ENCODE data around the gene GATM. TPM values are rescaled to one million over a fixed set of nuclear protein-coding genes. Genes with fewer than 3 reads are reported as not detected.
"Not testable (repeated sequence)": the region's sequence is repeated elsewhere in the genome, so short reads cannot be mapped to it uniquely, and the experiment has no call there.

The GATM gene
- total RNA-seq, 1 experiment from 2014 or later = 10.7 TPM

DNA sequence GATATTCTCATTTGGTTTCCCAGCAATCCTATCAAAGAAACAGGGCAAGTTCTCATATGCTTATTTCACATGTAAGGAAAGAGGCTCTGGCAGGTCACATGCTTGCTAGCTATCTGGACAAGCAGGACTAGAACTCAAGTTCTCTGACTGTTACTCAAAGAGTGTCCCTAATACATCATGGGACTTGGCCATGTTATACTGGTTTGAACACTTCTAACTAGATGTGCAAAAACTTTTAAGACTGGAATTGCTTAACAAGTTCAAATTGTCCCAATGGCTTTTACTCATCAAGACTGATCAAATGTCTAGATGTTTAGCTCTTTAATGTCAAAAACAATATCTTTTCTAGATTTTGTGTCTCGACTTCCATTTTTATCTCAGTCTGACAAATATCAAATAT, 6.8 kb downstream of the GATM start:
- Histone ChIP-seq H3K27me3 (ENCODE audit: insufficient read depth, low read length) (peaks cover 3% of the 10 kb centered on the region; the same call in 1 of the 2 replicates), H4K91ac (ENCODE audit: insufficient read length, low read depth, low read length) (no peak overlapping the region), H3K23me2 (ENCODE audit: insufficient read length, low read depth, low read length, poor library complexity, severe bottlenecking) (no peaks in the 10 kb centered on the region), H4K8ac (replicated peaks; ENCODE audit: insufficient read length, low read depth, low read length) (no peak overlapping the region), H2BK20ac (ENCODE audit: low read depth, low read length, poor library complexity, severe bottlenecking) (no peak overlapping the region), H3K79me1 (ENCODE audit: insufficient read depth, low read depth, low read length, poor library complexity, severe bottlenecking) (no peaks in the 10 kb centered on the region), H3K9ac (ENCODE audit: extremely low read depth, insufficient read length, low read length) (no peak overlapping the region), H2AK5ac (ENCODE audit: insufficient read length, low read length) (no peak overlapping the region), H3K9me3 (ENCODE audit: control insufficient read depth, low read depth, low read length) (no peaks in the 10 kb centered on the region), H3K14ac (ENCODE audit: insufficient read depth, low read length) (no peak overlapping the region), H2BK5ac (ENCODE audit: insufficient read length, low read length) (no peak overlapping the region), H4K20me1 (ENCODE audit: control insufficient read depth, insufficient read depth, insufficient read length) (no peaks in the 10 kb centered on the region), H2AFZ (ENCODE audit: low read length) (no peak overlapping the region), H3K4me1 (ENCODE audit: insufficient read depth, low read length) (peaks cover 2% of the 10 kb centered on the region; the same call in 1 of the 2 replicates), H3K23ac (ENCODE audit: insufficient read length, low read depth, low read length) (no peak overlapping the region), H3K18ac (ENCODE audit: insufficient read length, low read depth, low read length) (no peak overlapping the region), H3K79me2 (ENCODE audit: insufficient read depth, low read length) (no peaks in the 10 kb centered on the region), H3K4ac (ENCODE audit: low read depth, low read length) (no peak overlapping the region), H2BK12ac (ENCODE audit: insufficient read length, low read depth, low read length) (no peak overlapping the region), H3T11ph (ENCODE audit: low read length) (no peak overlapping the region), H4K5ac (ENCODE audit: insufficient read length, low read depth, low read length) (no peak overlapping the region), H2BK15ac (ENCODE audit: low read depth, low read length) (no peak overlapping the region), H2BK120ac (ENCODE audit: low read depth, low read length, poor library complexity, severe bottlenecking) (no peak overlapping the region), H3K27ac (ENCODE audit: insufficient read length, low read depth, low read length) (no peak overlapping the region), H3K56ac (ENCODE audit: insufficient read length, low read depth, low read length) (no peak overlapping the region), H3K4me2 (ENCODE audit: insufficient read depth, insufficient read length, low read length) (no peak overlapping the region)
- TF ChIP-seq, protein P1, sequence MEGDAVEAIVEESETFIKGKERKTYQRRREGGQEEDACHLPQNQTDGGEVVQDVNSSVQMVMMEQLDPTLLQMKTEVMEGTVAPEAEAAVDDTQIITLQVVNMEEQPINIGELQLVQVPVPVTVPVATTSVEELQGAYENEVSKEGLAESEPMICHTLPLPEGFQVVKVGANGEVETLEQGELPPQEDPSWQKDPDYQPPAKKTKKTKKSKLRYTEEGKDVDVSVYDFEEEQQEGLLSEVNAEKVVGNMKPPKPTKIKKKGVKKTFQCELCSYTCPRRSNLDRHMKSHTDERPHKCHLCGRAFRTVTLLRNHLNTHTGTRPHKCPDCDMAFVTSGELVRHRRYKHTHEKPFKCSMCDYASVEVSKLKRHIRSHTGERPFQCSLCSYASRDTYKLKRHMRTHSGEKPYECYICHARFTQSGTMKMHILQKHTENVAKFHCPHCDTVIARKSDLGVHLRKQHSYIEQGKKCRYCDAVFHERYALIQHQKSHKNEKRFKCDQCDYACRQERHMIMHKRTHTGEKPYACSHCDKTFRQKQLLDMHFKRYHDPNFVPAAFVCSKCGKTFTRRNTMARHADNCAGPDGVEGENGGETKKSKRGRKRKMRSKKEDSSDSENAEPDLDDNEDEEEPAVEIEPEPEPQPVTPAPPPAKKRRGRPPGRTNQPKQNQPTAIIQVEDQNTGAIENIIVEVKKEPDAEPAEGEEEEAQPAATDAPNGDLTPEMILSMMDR (conservative IDR thresholded peaks at IDR 0.05) = no peak
- WGBS (ENCODE audit: extremely low coverage, insufficient read length, low lambda C conversion rate) = no CpG with 5 or more reads among the region's 1 CpG
- H3K27ac Mint-ChIP-seq = no peak overlapping the region
- peaks cover 0 to 9% (median 0%) of the 10 kb centered on the region in 3 experiments; a peak in 1 of 7 replicates for H3K36me3 Mint-ChIP-seq (ENCODE audit: insufficient read depth in 1 of 3, low read depth in 3 of 3)
- DNase-seq = no peak
- peaks cover 8 to 12% of the 10 kb centered on the region in 2 experiments for H3K4me1 Mint-ChIP-seq
- H3K27me3 Mint-ChIP-seq (ENCODE audit: low read depth) = peaks cover 21% of the 10 kb centered on the region
- H3K4me3 Mint-ChIP-seq = no peak overlapping the region
- H3K9me3 Mint-ChIP-seq = no peaks in the 10 kb centered on the region

- not testable (repeated sequence) for H3K56ac ChIP-seq (ENCODE audit: insufficient read length, low read depth, low read length); H4K5ac ChIP-seq (ENCODE audit: insufficient read length, low read depth, low read length); H3K18ac ChIP-seq (ENCODE audit: insufficient read length, low read depth, low read length); H4K91ac ChIP-seq (ENCODE audit: insufficient read length, low read depth, low read length); H2BK120ac ChIP-seq (ENCODE audit: low read depth, low read length, poor library complexity, severe bottlenecking); H2BK5ac ChIP-seq (ENCODE audit: insufficient read length, low read length); H2BK12ac ChIP-seq (ENCODE audit: insufficient read length, low read depth, low read length); H2AK5ac ChIP-seq (ENCODE audit: insufficient read length, low read length); H3T11ph ChIP-seq (ENCODE audit: low read length); H2BK15ac ChIP-seq (ENCODE audit: low read depth, low read length); H3K4me1 ChIP-seq (ENCODE audit: insufficient read depth, low read length); H3K79me2 ChIP-seq (ENCODE audit: insufficient read depth, low read length); H4K8ac ChIP-seq (replicated peaks; ENCODE audit: insufficient read length, low read depth, low read length); DNase-seq; H2BK20ac ChIP-seq (ENCODE audit: low read depth, low read length, poor library complexity, severe bottlenecking); H3K9me3 Mint-ChIP-seq; H3K23me2 ChIP-seq (ENCODE audit: insufficient read length, low read depth, low read length, poor library complexity, severe bottlenecking); H3K36me3 Mint-ChIP-seq (ENCODE audit: insufficient read depth in 1 of 3, low read depth in 3 of 3); H3K9ac ChIP-seq (ENCODE audit: extremely low read depth, insufficient read length, low read length); H2AFZ ChIP-seq (ENCODE audit: low read length); H3K4me3 Mint-ChIP-seq; H3K27me3 Mint-ChIP-seq (ENCODE audit: low read depth); H4K20me1 ChIP-seq (ENCODE audit: control insufficient read depth, insufficient read depth, insufficient read length); H3K27me3 ChIP-seq (ENCODE audit: insufficient read depth, low read length); H3K9me3 ChIP-seq (ENCODE audit: control insufficient read depth, low read depth, low read length); H3K79me1 ChIP-seq (ENCODE audit: insufficient read depth, low read depth, low read length, poor library complexity, severe bottlenecking); H3K27ac Mint-ChIP-seq; H3K4ac ChIP-seq (ENCODE audit: low read depth, low read length); H3K4me2 ChIP-seq (ENCODE audit: insufficient read depth, insufficient read length, low read length); H3K14ac ChIP-seq (ENCODE audit: insufficient read depth, low read length); H3K27ac ChIP-seq (ENCODE audit: insufficient read length, low read depth, low read length); H3K23ac ChIP-seq (ENCODE audit: insufficient read length, low read depth, low read length)
- WGBS (ENCODE audit: extremely low coverage, insufficient read length, low lambda C conversion rate) = no CpG with 5 or more reads among the region's 4 CpGs
- peaks cover 7 to 12% of the 10 kb centered on the region in 2 experiments for H3K4me1 Mint-ChIP-seq
Observed at GRCh38 chr15:45370042-45370441, 8.3 kb downstream of the GATM start.

Measured in H9 (cell line).